ENCODE measurements around the gene ADAD2.

Gene ADAD2

DNA sequence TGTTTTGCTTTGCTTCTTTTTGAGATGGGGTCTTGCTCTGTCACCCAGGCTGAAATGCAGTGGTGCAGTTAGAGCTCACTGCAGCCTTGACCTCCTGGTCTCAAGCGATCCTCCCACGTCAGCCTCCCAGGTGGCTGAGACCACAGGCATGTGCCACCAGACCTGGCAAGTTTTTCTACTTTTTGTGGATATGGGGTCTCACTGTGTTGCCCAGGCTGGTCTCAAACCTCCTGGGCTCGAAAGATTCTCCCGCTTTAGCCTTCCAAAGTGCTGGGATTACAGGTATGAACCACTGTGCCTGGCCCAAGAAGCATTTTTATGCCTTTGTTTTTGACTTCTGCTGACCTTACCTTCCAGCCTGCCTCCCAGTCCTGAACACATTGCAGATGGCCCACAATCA, 35.7 kb upstream of the ADAD2 start:
- TF ChIP-seq ISL1 (CRISPR knock-in tag; IDR thresholded peaks at IDR 0.05) (no peak), ZNF70 (CRISPR knock-in tag; IDR thresholded peaks at IDR 0.05) (no peak)
- TF ChIP-seq, protein P1, sequence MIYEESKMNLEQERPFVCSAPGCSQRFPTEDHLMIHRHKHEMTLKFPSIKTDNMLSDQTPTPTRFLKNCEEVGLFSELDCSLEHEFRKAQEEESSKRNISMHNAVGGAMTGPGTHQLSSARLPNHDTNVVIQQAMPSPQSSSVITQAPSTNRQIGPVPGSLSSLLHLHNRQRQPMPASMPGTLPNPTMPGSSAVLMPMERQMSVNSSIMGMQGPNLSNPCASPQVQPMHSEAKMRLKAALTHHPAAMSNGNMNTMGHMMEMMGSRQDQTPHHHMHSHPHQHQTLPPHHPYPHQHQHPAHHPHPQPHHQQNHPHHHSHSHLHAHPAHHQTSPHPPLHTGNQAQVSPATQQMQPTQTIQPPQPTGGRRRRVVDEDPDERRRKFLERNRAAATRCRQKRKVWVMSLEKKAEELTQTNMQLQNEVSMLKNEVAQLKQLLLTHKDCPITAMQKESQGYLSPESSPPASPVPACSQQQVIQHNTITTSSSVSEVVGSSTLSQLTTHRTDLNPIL (CRISPR knock-in tag; IDR thresholded peaks at IDR 0.05; ENCODE audit: low read depth), result no peak
- ATAC-seq, result no peak

GRCh38 chr16:84155771-84156170, 35.2 kb upstream of the ADAD2 start:
- no peak for ATAC-seq
- no peak for TF ChIP-seq ZFP3 (CRISPR knock-in tag; IDR thresholded peaks at IDR 0.05)
- TF ChIP-seq OSR1 (CRISPR knock-in tag; IDR thresholded peaks at IDR 0.05), result no peak
- TF ChIP-seq TOX (CRISPR knock-in tag; IDR thresholded peaks at IDR 0.05; ENCODE audit: borderline replicate concordance), result no peak
- no peak for TF ChIP-seq TCF4 (CRISPR knock-in tag; IDR thresholded peaks at IDR 0.05; ENCODE audit: borderline replicate concordance)
- TF ChIP-seq, protein P1 (CRISPR knock-in tag; IDR thresholded peaks at IDR 0.05; ENCODE audit: low read depth), result no peak
- no peak for TF ChIP-seq ZNF8 (CRISPR knock-in tag; IDR thresholded peaks at IDR 0.05)

DNA sequence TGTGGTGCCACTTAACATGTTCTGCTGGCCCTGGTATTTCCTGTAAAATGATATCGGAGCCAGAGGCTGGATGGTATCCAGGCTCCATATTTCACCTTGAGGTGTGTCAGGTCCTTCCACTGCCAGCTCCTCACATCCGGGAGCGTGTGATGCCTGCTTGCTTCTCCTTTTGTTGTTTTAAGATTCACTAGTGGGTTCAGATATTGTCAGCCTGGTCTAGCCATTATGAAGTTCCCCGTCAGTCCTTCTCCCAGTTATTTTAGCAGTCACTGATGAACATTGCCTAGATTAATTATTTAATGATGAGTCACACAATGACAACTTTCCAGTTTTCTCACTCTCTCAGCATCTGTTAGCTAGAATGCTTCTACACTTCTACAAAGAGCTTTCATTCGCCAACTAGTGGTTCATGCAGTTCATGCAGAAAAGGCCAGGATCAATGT, 34.6 kb upstream of the ADAD2 start:
- ATAC-seq, result no peak

GRCh38 chr16:84159007-84159406, 31.9 kb upstream of the ADAD2 start:
- TF ChIP-seq TOX (CRISPR knock-in tag; IDR thresholded peaks at IDR 0.05; ENCODE audit: borderline replicate concordance) (no peak), TSHZ2 (CRISPR knock-in tag; IDR thresholded peaks at IDR 0.05) (no peak), POU6F1 (CRISPR knock-in tag; IDR thresholded peaks at IDR 0.05; ENCODE audit: borderline replicate concordance, low read depth) (no peak), BACH2 (CRISPR knock-in tag; IDR thresholded peaks at IDR 0.05; ENCODE audit: borderline replicate concordance) (no peak), ZNF8 (CRISPR knock-in tag; IDR thresholded peaks at IDR 0.05) (no peak), ZNF565 (CRISPR knock-in tag; conservative IDR thresholded peaks at IDR 0.05; ENCODE audit: low read depth) (no peak), ZNF70 (CRISPR knock-in tag; IDR thresholded peaks at IDR 0.05) (no peak), TCF4 (CRISPR knock-in tag; IDR thresholded peaks at IDR 0.05; ENCODE audit: borderline replicate concordance) (no peak), PPARA (CRISPR knock-in tag; IDR thresholded peaks at IDR 0.05; ENCODE audit: borderline replicate concordance) (no peak), CSRNP3 (CRISPR knock-in tag; IDR thresholded peaks at IDR 0.05) (no peak), ZFP3 (CRISPR knock-in tag; IDR thresholded peaks at IDR 0.05) (no peak), ARNTL (CRISPR knock-in tag; IDR thresholded peaks at IDR 0.05; ENCODE audit: borderline replicate concordance, low read depth) (no peak), ESRRG (CRISPR knock-in tag; IDR thresholded peaks at IDR 0.05) (no peak), SNAI2 (CRISPR knock-in tag; IDR thresholded peaks at IDR 0.05) (no peak)
- ATAC-seq, result peak; percentile 83

More for the DNA sequence above, 34.6 kb upstream of the ADAD2 start:
- TF ChIP-seq, protein P1 (CRISPR knock-in tag; IDR thresholded peaks at IDR 0.05; ENCODE audit: low read depth), result no peak
- TF ChIP-seq ZFP30 (CRISPR knock-in tag; IDR thresholded peaks at IDR 0.05) (no peak), BACH2 (CRISPR knock-in tag; IDR thresholded peaks at IDR 0.05; ENCODE audit: borderline replicate concordance) (no peak), OSR1 (CRISPR knock-in tag; IDR thresholded peaks at IDR 0.05) (no peak), RARB (CRISPR knock-in tag; IDR thresholded peaks at IDR 0.05) (no peak)
